Measurements from ENCODE around the gene TSEN54. TPM values are rescaled to one million over a fixed set of nuclear protein-coding genes. Genes with fewer than 3 reads are reported as not detected.
"Not testable (repeated sequence)": the region's sequence is repeated elsewhere in the genome, so short reads cannot be mapped to it uniquely, and the experiment has no call there.

Gene TSEN54
- total and polyA plus RNA-seq, 2 experiments from 2014 or later = 45.9 to 62.5 TPM

- TF ChIP-seq ETS1 (IDR thresholded peaks at IDR 0.05) (no peak), CTCF (conservative IDR thresholded peaks at IDR 0.05; ENCODE audit: low read depth in 2 of 2) (peak; percentile 54 to 57)
Observed at GRCh38 chr17:75518983-75519537, 2.7 kb downstream of the TSEN54 start (continued).

- not testable (repeated sequence) for H3K4me3 Mint-ChIP-seq; H3K4me3 ChIP-seq; H3K9me3 Mint-ChIP-seq; ATAC-seq; H3K9me2 ChIP-seq (ENCODE audit: insufficient read depth); H3K27ac Mint-ChIP-seq; H3F3A ChIP-seq (replicated peaks; ENCODE audit: low read depth); H3K4me2 ChIP-seq; DNase-seq (ENCODE audit: low spot score); H3K27ac ChIP-seq (ENCODE audit: low read depth); H2AFZ ChIP-seq; H3K27me3 ChIP-seq (ENCODE audit: insufficient read depth)
- H4K20me1 ChIP-seq (replicated peaks; ENCODE audit: insufficient read depth) = peaks cover 12% of the 10 kb centered on the region
- Mint-ChIP-seq H3K4me1 (peaks cover 24% of the 10 kb centered on the region), H3K27me3 (ENCODE audit: insufficient read depth, low read depth, poor library complexity) (peaks cover 17% of the 10 kb centered on the region), H3K36me3 (ENCODE audit: low read depth) (peaks cover 45% of the 10 kb centered on the region)
- peaks cover 13% of the 10 kb centered on the region; the same call in 1 of the 2 replicates for H3K4me1 ChIP-seq (ENCODE audit: insufficient read depth)
- H3K79me2 ChIP-seq (replicated peaks; ENCODE audit: insufficient read depth) = peaks cover 13% of the 10 kb centered on the region
- H3K36me3 ChIP-seq (ENCODE audit: insufficient read depth) = peaks cover 18% of the 10 kb centered on the region
Observed at GRCh38 chr17:75520413-75520812, 4.1 kb downstream of the TSEN54 start.

- Histone ChIP-seq H3K4me1 (ENCODE audit: insufficient read depth) (peaks cover 13% of the 10 kb centered on the region; the same call in 1 of the 2 replicates), H3K27ac (ENCODE audit: low read depth) (no peak overlapping the region), H3K79me2 (replicated peaks; ENCODE audit: insufficient read depth) (peaks cover 13% of the 10 kb centered on the region), H3K4me2 (no peak overlapping the region), H3F3A (replicated peaks; ENCODE audit: low read depth) (peaks cover 10% of the 10 kb centered on the region), H3K4me3 (no peak overlapping the region), H3K36me3 (ENCODE audit: insufficient read depth) (peaks cover 18% of the 10 kb centered on the region), H3K9me2 (ENCODE audit: insufficient read depth) (no peaks in the 10 kb centered on the region), H3K27me3 (ENCODE audit: insufficient read depth) (0 out of 2 replicates have a peak, but pooled peaks cover 1% of the 10 kb centered on the region), H4K20me1 (replicated peaks; ENCODE audit: insufficient read depth) (peaks cover 12% of the 10 kb centered on the region), H2AFZ (no peak overlapping the region)
- Mint-ChIP-seq H3K9me3 (no peaks in the 10 kb centered on the region; the same call in 2 of the 3 replicates), H3K4me3 (no peak overlapping the region), H3K36me3 (ENCODE audit: low read depth) (peaks cover 45% of the 10 kb centered on the region), H3K4me1 (peaks cover 25% of the 10 kb centered on the region), H3K27me3 (ENCODE audit: insufficient read depth, low read depth, poor library complexity) (peaks cover 19% of the 10 kb centered on the region), H3K27ac (no peak overlapping the region)
- ATAC-seq = no peak
- DNase-seq (ENCODE audit: low spot score) = no peak
- TF ChIP-seq NANOG (IDR thresholded peaks at IDR 0.05; ENCODE audit: borderline replicate concordance) = no peak
- TF ChIP-seq EZH2 (IDR thresholded peaks at IDR 0.05; ENCODE audit: low read depth, unreplicated experiment) = no peak
- no peak for TF ChIP-seq ZNF331 (CRISPR knock-in tag; IDR thresholded peaks at IDR 0.05; ENCODE audit: low read depth)
- TF ChIP-seq REST (IDR thresholded peaks at IDR 0.05; ENCODE audit: unreplicated experiment) = no peak
- no peak for TF ChIP-seq EZH2phosphoT487 (IDR thresholded peaks at IDR 0.05; ENCODE audit: unreplicated experiment)
- TF ChIP-seq CTCF (conservative IDR thresholded peaks at IDR 0.05; ENCODE audit: low read depth in 2 of 2) = no peak
- TF ChIP-seq ETS1 (IDR thresholded peaks at IDR 0.05) = no peak
- no peak for TF ChIP-seq CREB1 (CRISPR knock-in tag; IDR thresholded peaks at IDR 0.05; ENCODE audit: low read depth)
- TF ChIP-seq JUNB (IDR thresholded peaks at IDR 0.05; ENCODE audit: unreplicated experiment) = no peak
- TF ChIP-seq ZNF114 (CRISPR knock-in tag; IDR thresholded peaks at IDR 0.05) = no peak
- no peak for TF ChIP-seq STAT1 (IDR thresholded peaks at IDR 0.05; ENCODE audit: unreplicated experiment)
- TF ChIP-seq POLR2AphosphoS5 (IDR thresholded peaks at IDR 0.05; ENCODE audit: low read depth) = no peak
Observed at GRCh38 chr17:75521290-75521689, 5.0 kb downstream of the TSEN54 start.

Measured in GM23338 (cell line).